Activated CD8-positive, alpha-beta memory T cell treated with anti-CD3 and anti-CD28 coated beads, Interleukin-2, amount 50 U/mL, for 48 hours (primary cell): ENCODE results near the gene WWOX.

ENCODE experiments used
- DNase-seq: peaks from one replicate; pipeline ENCODE4 v3.0.0-alpha.2; 2020

Gene WWOX

GRCh38 chr16:78985716-78986605 lies 886.5 kb downstream of the WWOX start:
- no peak for DNase-seq

GRCh38 chr16:78987666-78988065 lies 888.2 kb downstream of the WWOX start:
- DNase-seq, result no peak

GRCh38 chr16:78988361-78988969 lies 889.0 kb downstream of the WWOX start:
- no peak for DNase-seq

- DNase-seq, result no peak
Observed at GRCh38 chr16:78990309-78990701, 890.9 kb downstream of the WWOX start.

DNA sequence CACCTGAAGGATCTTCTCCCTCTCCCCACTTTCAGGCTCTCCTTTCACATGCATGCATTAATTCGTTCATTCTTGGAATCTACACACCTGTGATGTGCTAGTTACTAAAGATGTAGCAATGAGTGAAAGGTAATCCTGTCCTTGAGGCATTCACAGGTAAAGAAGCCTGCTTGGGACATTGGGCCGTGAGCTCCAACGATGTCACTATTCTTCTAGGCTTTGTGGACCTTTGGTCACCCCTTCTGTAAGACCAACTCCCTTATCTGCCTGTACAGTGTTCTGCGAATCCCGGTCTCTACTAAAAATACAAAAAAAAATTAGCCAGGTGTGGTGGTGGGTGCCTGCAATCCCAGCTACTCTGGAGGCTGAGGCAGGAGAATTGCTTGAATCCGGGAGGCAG lies 892.5 kb downstream of the WWOX start:
- no peak for DNase-seq

GRCh38 chr16:78993346-78993745 lies 893.9 kb downstream of the WWOX start:
- no peak for DNase-seq

- no peak for DNase-seq
Observed at GRCh38 chr16:78994135-78994745, 894.8 kb downstream of the WWOX start.

GRCh38 chr16:78995441-78995840 lies 896.0 kb downstream of the WWOX start:
- no peak for DNase-seq

GRCh38 chr16:78996790-78997189 lies 897.3 kb downstream of the WWOX start:
- no peak for DNase-seq

DNA sequence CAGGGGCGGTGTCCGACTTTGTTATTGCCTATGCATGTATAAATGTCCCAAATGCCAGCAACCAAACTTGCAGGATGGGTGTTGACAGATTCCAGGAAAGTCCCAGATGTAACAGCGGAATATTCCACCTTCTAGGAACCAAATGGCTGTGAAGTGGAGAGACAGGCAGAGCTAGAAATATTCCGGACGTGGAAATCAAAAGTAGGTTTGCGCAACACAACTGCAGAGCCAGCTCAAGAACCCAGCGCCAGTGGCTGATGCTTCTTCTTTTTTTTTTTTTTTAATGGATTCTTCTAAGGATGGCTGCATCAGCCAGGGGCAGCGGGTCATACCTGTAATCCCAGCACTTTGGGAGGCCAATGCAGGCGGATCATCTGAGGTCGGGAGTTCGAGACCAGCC lies 899.4 kb downstream of the WWOX start:
- no peak for DNase-seq

GRCh38 chr16:79001156-79001967 lies 901.9 kb downstream of the WWOX start:
- no peak for DNase-seq

DNA sequence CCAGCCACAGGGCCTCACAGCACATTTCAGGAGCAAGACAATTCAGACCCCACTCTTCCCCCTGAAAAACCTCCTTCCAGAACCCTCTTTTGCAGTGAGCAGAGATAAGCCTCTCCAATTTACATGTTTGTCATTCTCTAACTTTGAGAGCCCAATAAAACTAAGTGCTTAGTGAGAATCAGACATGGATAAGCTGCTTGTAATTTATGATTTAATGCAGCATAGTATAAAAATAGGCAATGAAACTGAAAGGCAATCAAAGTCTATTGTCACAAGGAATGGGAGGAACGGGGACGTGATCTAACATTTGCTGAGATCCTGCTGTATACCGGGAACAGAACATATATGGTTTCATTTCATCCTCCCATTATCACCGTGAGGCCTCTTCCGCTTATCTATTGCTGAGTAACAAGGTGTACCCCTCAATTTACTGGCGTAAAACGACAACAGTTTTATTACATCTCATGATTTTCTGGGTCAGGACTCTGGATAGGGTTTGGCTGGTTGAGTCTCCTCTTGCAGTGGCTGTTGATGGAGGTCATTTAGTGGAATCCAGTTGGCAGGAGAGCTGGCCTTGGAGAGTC lies 903.7 kb downstream of the WWOX start:
- no peak for DNase-seq

- no peak for DNase-seq
Observed at GRCh38 chr16:79004309-79004708, 904.9 kb downstream of the WWOX start.

- no peak for DNase-seq
Observed at GRCh38 chr16:79005096-79005495, 905.6 kb downstream of the WWOX start.

DNA sequence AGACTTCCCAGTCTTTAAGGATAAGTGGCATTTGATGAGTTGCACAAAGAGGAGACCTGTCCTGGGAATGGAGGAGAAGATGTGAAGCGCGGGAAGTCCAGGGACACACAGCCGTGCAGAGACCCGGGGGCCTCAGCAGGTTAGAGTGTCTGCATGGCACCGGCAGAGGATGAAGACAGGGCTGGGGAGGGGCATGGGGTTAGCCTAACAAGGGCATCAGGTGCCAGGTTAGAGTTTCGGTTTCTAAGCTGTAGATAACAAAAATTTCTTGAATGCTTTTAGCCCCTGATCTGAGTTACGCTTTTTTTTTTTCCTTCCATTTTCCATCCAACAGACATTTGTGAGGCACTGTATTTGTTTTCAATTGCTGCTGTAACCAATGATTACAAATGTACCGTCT lies 906.8 kb downstream of the WWOX start:
- no peak for DNase-seq

DNA sequence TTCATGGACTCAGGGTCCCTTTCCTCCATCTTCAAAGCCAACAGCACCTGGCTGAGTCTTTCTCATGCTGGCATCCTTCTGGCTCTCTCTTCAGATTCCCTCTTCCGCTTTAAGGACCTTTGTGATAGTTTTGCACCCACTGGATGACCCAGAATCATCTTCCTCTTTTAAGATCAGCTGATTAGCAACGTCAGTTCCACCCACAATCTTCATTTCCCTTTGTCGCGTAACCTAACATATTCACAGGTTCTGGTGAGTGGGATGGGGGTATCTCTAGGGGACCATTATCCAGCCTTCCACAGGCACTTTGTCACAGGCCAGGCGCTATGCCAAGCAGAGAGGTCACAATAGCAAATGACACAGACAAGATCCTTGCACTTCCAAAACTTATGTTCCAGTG lies 907.3 kb downstream of the WWOX start:
- no peak for DNase-seq

DNA sequence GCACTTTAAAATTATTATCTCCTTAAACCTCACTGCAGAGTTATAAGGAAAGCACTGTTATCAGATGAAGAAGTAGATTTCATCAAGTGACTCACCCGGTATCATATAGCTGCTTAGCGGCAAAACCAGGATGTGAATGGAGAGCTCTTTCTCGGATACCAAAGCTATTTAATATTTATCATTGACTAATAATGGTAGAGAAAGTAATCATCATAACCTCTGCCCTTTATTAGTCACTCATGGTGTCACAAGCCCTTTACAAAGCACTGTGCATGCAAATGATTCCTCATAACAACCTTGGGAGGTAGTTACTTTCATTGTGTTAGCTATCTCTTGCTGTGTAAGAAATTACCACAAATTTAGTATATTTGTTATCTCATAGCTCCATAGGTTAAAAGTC lies 908.2 kb downstream of the WWOX start:
- DNase-seq, result no peak

- DNase-seq, result peak; percentile 56
Observed at GRCh38 chr16:79008036-79008868, 908.8 kb downstream of the WWOX start.

DNA sequence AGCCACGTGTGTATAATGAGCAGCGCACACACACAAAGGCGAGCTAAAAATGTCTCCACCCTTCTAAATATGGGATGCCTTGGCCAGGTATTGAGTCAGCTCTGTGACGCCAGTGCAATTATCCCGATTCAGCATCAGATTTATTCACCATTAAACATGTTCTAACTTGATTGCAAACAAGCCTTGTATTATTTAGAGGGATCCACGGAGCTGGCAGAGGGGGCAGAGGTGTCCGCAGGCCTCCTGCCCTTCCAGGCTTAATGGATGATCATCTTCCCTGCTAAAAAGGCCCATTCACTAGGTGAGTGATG lies 909.4 kb downstream of the WWOX start:
- DNase-seq, result no peak

GRCh38 chr16:79009896-79010295 lies 910.4 kb downstream of the WWOX start:
- no peak for DNase-seq

GRCh38 chr16:79011282-79011681 lies 911.8 kb downstream of the WWOX start:
- DNase-seq, result no peak
